HepG2 (cell line): ENCODE results near the gene FGFR2. TPM values are rescaled to one million over a fixed set of nuclear protein-coding genes. Genes with fewer than 3 reads are reported as not detected.
A peak's percentile ranks its signal among the peaks of the same experiment; 100 is the strongest.

Experiments
- ATAC-seq: fragments of 200-7000 bp; cut with Tn5 transposase; 3 replicates; pipeline ENCODE4 v1.9.1; 2020; ENCODE audit warnings: mild to moderate bottlenecking, moderate library complexity
- BruUV-seq: library from RNA; stranded (reverse); fragments of 400-500 nt; replicated peaks from 2 replicates; lab custom pipeline; 2021; lab: Mats Ljungman, UMichigan
- CTCF ChIA-PET: fragments of 300-600 bp; formaldehyde crosslinking; extraction: SDS; loops from one replicate; lab custom pipeline; 2021; ENCODE audit warnings: low total read pairs, inconsistent platforms, low intra/inter-chr PET ratio; lab: Yijun Ruan, JAX
- POLR2A ChIA-PET: fragments of 350-600 bp; sonication (Branson Sonifier 250); formaldehyde crosslinking; loops from one replicate; lab custom pipeline; 2020; ENCODE audit warnings: antibody characterized with exemption, inconsistent platforms; lab: Yijun Ruan, JAX
- DNase-seq: peaks from one replicate; pipeline ENCODE4 v3.0.0-alpha.2; 2015; ENCODE audit warnings: low spot score
- FAIRE-seq: peaks from 3 replicates; lab custom pipeline; 2011; peaks lifted over from hg19 to GRCh38; lab: Jason Lieb, UNC
- H2AFZ ChIP-seq: one replicate; pipeline ENCODE4 v1.6.1; 2011; ENCODE audit warnings: low read length, inconsistent platforms
- H3K27ac ChIP-seq: fragments of 300-600 bp; 3 replicates; pipeline ENCODE4 v1.8.0; 2011; ENCODE audit warnings: mixed run types, mild to moderate bottlenecking, mixed read lengths, low read length, inconsistent platforms; ENCODE audit not compliant: insufficient read depth; ENCODE audit errors: extremely low read length
- H3K27me3 ChIP-seq, 2 experiments: fragments of 200-600 bp in 1 of 2; 2 replicates in 1 of 2; 3 replicates in 1 of 2; pipeline versions ENCODE4 v1.6.0 to v1.8.0; 2011; ENCODE audit warnings: low read length in 2 of 2, mild to moderate bottlenecking in 2 of 2, moderate library complexity in 2 of 2, inconsistent platforms in 1 of 2; ENCODE audit not compliant: insufficient read depth in 2 of 2, control insufficient read depth in 1 of 2
- H3K36me3 ChIP-seq, 2 experiments: fragments of 200-600 bp in 1 of 2; replicated peaks in 1 of 2; 2 replicates in 1 of 2; 3 replicates in 1 of 2; pipeline versions ENCODE4 v1.5.1 to v1.8.0; 2011; ENCODE audit warnings: low read length in 2 of 2, inconsistent platforms in 1 of 2; ENCODE audit not compliant: insufficient read depth in 2 of 2, control insufficient read depth in 1 of 2
- H3K4me1 ChIP-seq: 2 replicates; pipeline ENCODE4 v1.5.1; 2012; ENCODE audit warnings: low read length, inconsistent platforms; ENCODE audit not compliant: insufficient read depth
- H3K4me2 ChIP-seq: 2 replicates; pipeline ENCODE4 v1.6.0; 2011; ENCODE audit warnings: low read depth, low read length, inconsistent platforms
- H3K4me3 ChIP-seq, 3 experiments: fragments of 200-600 bp in 1 of 3; sonication (generic), shearing (Covaris generic) in 1 of 3; replicated peaks in 1 of 3; 2 replicates each; pipeline ENCODE4 v1.5.1; 2011 to 2016; ENCODE audit warnings: low read length in 3 of 3, inconsistent platforms in 2 of 3, low read depth in 2 of 3, mild to moderate bottlenecking in 2 of 3, control low read depth in 1 of 3, mixed read lengths in 1 of 3; ENCODE audit not compliant: insufficient read depth in 1 of 3
- H3K79me2 ChIP-seq: one replicate; pipeline ENCODE4 v1.6.1; 2011; ENCODE audit warnings: low read length, inconsistent platforms; ENCODE audit not compliant: insufficient read depth
- H3K9ac ChIP-seq: 2 replicates; pipeline ENCODE4 v1.6.0; 2011; ENCODE audit warnings: mild to moderate bottlenecking, low read depth, low read length, inconsistent platforms; ENCODE audit not compliant: insufficient read depth
- H3K9me3 ChIP-seq: 2 replicates; pipeline ENCODE4 v1.5.1; 2012; ENCODE audit warnings: mild to moderate bottlenecking, low read length
- H4K20me1 ChIP-seq: 2 replicates; pipeline ENCODE4 v1.6.0; 2011; ENCODE audit warnings: inconsistent platforms, mild to moderate bottlenecking, low read length, moderate library complexity; ENCODE audit not compliant: insufficient read depth
- ATF5 ChIP-seq: sonication (generic); formaldehyde crosslinking; IDR thresholded peaks from 2 replicates; pipeline ENCODE4 v1.4.0; 2020; ENCODE audit warnings: mild to moderate bottlenecking, low read depth, missing genetic modification reagents
- BCL6 ChIP-seq: IDR thresholded peaks from 2 replicates; pipeline ENCODE4 v1.6.1; 2016; ENCODE audit warnings: missing genetic modification reagents, missing compliant biosample characterization
- EZH2 ChIP-seq: conservative IDR thresholded peaks from 2 replicates; pipeline ENCODE4 v1.6.1; 2012; ENCODE audit warnings: mild to moderate bottlenecking, low read depth, low read length, moderate library complexity
- HOXA3 ChIP-seq: sonication (generic); formaldehyde crosslinking; IDR thresholded peaks from 2 replicates; pipeline ENCODE4 v1.5.0; 2020; ENCODE audit warnings: missing genetic modification reagents
- MED13 ChIP-seq: sonication (generic); formaldehyde crosslinking; IDR thresholded peaks from 2 replicates; pipeline ENCODE4 v1.5.0; 2020; ENCODE audit warnings: missing genetic modification reagents
- MXD1 ChIP-seq: sonication (generic); formaldehyde crosslinking; IDR thresholded peaks from 2 replicates; pipeline ENCODE4 v1.4.0; 2020; ENCODE audit warnings: mild to moderate bottlenecking, missing genetic modification reagents
- SALL1 ChIP-seq: sonication (generic); formaldehyde crosslinking; IDR thresholded peaks from 2 replicates; pipeline ENCODE4 v1.8.0; 2022; ENCODE audit warnings: mild to moderate bottlenecking, missing genetic modification reagents
- YY1 ChIP-seq: IDR thresholded peaks from 2 replicates; pipeline ENCODE4 v1.6.1; 2011; ENCODE audit warnings: low read length, low read depth, moderate library complexity, mild to moderate bottlenecking; ENCODE audit not compliant: insufficient read depth, insufficient replicate concordance
- ZNF205 ChIP-seq: IDR thresholded peaks from 2 replicates; pipeline ENCODE4 v1.6.1; 2018; ENCODE audit warnings: missing biosample characterization, missing genetic modification reagents
- ZNF407 ChIP-seq: sonication (generic); formaldehyde crosslinking; IDR thresholded peaks from one replicate; pipeline ENCODE4 v1.5.1; 2020; ENCODE audit warnings: mild to moderate bottlenecking, missing genetic modification reagents; ENCODE audit errors: not compliant biosample characterization
- ZNF777 ChIP-seq: sonication (generic); formaldehyde crosslinking; IDR thresholded peaks from 2 replicates; pipeline ENCODE4 v1.4.0; 2020; ENCODE audit warnings: missing genetic modification reagents
- WGBS: methylation state at CpG from one replicate; pipeline ENCODE4 v1.1.6; 2017; ENCODE audit warnings: low lambda C conversion rate; 5-methylcytosine and 5-hydroxymethylcytosine counted together
- in situ Hi-C: cut with HindIII; loops from 2 replicates; pipeline ENCODE4 v1.10.0; 2017; ENCODE audit warnings: low pct_unique_long_range_greater_than_20kb; ENCODE audit not compliant: extremely low pct_ligation_motif_present
- intact Hi-C: fragments of 100-400 bp; cut with micrococcal nuclease; formaldehyde crosslinking; loops from one replicate; pipeline ENCODE4 v1.10.0; 2022; ENCODE audit not compliant: unreplicated experiment
- polyA plus RNA-seq, 8 experiments: library from polyadenylated mRNA; depleted of rRNA in 3 of 8; stranded (reverse) in 7 of 8; unstranded in 1 of 8; fragments of >200 nt; fragmentation: Illumina TruSeq in 4 of 8; extraction: Trizol in 4 of 8; gene quantifications; 2 replicates each; pipeline versions ENCODE4 v1.2.1 to v1.2.3, GENCODE V29; 2011 to 2016; ENCODE audit warnings: low read depth in 4 of 8, missing spikeins in 1 of 8, mixed read lengths in 1 of 8; ENCODE audit not compliant: insufficient read depth in 1 of 8
- total RNA-seq, 5 experiments: library from RNA; depleted of rRNA; stranded (reverse); fragments of >200 nt; fragmentation: Illumina TruSeq; extraction: Trizol; gene quantifications; 2 replicates each; pipeline ENCODE4 v1.2.3, GENCODE V29; 2016; ENCODE audit warnings: low read depth in 1 of 5
- TF ChIP-seq, protein P1 (sequence below): sonication (generic); formaldehyde crosslinking; IDR thresholded peaks from 2 replicates; pipeline ENCODE4 v1.4.0; 2020; ENCODE audit warnings: missing genetic modification reagents

The FGFR2 gene
- total and polyA plus RNA-seq, 2 of the 13 experiments (the other 11 are each of a cell fraction or from before 2014, with no cell fraction given): 1.6 to 2.6 TPM

GRCh38 chr10:121596689-121597503, 1.3 kb downstream of the FGFR2 start:
- CTCF ChIA-PET: no interaction called here
- H3K9ac ChIP-seq: no peak overlapping the region
- FAIRE-seq: no peak
- TF ChIP-seq ATF5 (no peak), MXD1 (CRISPR knock-in tag) (0 out of 2 replicates have a peak, but pooled peaks have one; percentile 19), SALL1 (CRISPR knock-in tag) (0 out of 2 replicates have a peak, but pooled peaks have one; percentile 21), YY1 (peak; percentile 45), EZH2 (no peak), ZNF205 (CRISPR knock-in tag) (no peak), ZNF407 (CRISPR knock-in tag) (no peak), MED13 (CRISPR knock-in tag) (0 out of 2 replicates have a peak, but pooled peaks have one; percentile 58), ZNF777 (peak; percentile 97), BCL6 (CRISPR knock-in tag) (peak; percentile 68), HOXA3 (CRISPR knock-in tag) (0 out of 2 replicates have a peak, but pooled peaks have one; percentile 32)
- TF ChIP-seq, protein P1, sequence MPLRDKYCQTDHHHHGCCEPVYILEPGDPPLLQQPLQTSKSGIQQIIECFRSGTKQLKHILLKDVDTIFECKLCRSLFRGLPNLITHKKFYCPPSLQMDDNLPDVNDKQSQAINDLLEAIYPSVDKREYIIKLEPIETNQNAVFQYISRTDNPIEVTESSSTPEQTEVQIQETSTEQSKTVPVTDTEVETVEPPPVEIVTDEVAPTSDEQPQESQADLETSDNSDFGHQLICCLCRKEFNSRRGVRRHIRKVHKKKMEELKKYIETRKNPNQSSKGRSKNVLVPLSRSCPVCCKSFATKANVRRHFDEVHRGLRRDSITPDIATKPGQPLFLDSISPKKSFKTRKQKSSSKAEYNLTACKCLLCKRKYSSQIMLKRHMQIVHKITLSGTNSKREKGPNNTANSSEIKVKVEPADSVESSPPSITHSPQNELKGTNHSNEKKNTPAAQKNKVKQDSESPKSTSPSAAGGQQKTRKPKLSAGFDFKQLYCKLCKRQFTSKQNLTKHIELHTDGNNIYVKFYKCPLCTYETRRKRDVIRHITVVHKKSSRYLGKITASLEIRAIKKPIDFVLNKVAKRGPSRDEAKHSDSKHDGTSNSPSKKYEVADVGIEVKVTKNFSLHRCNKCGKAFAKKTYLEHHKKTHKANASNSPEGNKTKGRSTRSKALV: peak; percentile 93

More at GRCh38 chr10:121596689-121597503, 1.3 kb downstream of the FGFR2 start:
- no peak for DNase-seq
- Histone ChIP-seq H2AFZ (no peak overlapping the region), H3K36me3 (no peaks in the 10 kb centered on the region), H3K9me3 (no peaks in the 10 kb centered on the region), H3K27ac (no peak overlapping the region), H3K79me2 (no peaks in the 10 kb centered on the region), H3K4me1 (peaks cover 27% of the 10 kb centered on the region), H3K4me2 (peak overlapping the region; percentile 89), H3K27me3 (peaks cover 5 to 45% of the 10 kb centered on the region in 2 experiments; a peak in 4 of 5 replicates), H4K20me1 (no peaks in the 10 kb centered on the region), H3K4me3 (peak overlapping the region; percentile 54 to 71 (median 55))
- in situ Hi-C loops: no loop called here
- intact Hi-C loops: loop anchor here (2.0 to 5.0 kb wide), 3 partner anchors 66 to 535 kb away; no protein-coding TSS in a partner anchor
- WGBS: 4% methylated on average over 12 of the region's 54 CpGs
- POLR2A ChIA-PET: no interaction called here
- BruUV-seq: no TSS peak
- peak; percentile 76 for ATAC-seq
